HepG2 (cell line): Measurements from ENCODE around the gene TRAPPC4. TPM values are rescaled to one million over a fixed set of nuclear protein-coding genes. Genes with fewer than 3 reads are reported as not detected.

Source experiments
- CC2D1A ChIP-seq: sonication (generic); formaldehyde crosslinking; IDR thresholded peaks from 2 replicates; pipeline ENCODE4 v1.8.1; 2023; ENCODE audit warnings: mild to moderate bottlenecking, missing genetic modification reagents
- CENPX ChIP-seq: sonication (generic); formaldehyde crosslinking; IDR thresholded peaks from 2 replicates; pipeline ENCODE4 v1.9.0; 2021; ENCODE audit warnings: mild to moderate bottlenecking, missing genetic modification reagents, moderate library complexity
- FOXA1 ChIP-seq, 2 experiments: fragments of 450-650 bp in 1 of 2; sonication (generic) in 1 of 2; formaldehyde crosslinking in 1 of 2; IDR thresholded peaks; 2 replicates each; pipeline versions ENCODE4 v1.4.0 to v1.6.1; 2016 to 2020; ENCODE audit warnings: missing genetic modification reagents in 1 of 2
- FOXK1 ChIP-seq: sonication (generic); formaldehyde crosslinking; IDR thresholded peaks from 2 replicates; pipeline ENCODE4 v1.4.0; 2020; ENCODE audit warnings: low read depth, missing genetic modification reagents, borderline replicate concordance
- NFATC3 ChIP-seq: sonication (generic); formaldehyde crosslinking; IDR thresholded peaks from 2 replicates; pipeline ENCODE4 v1.5.1; 2020; ENCODE audit warnings: mild to moderate bottlenecking, missing genetic modification reagents
- NR2F6 ChIP-seq, 2 experiments: IDR thresholded peaks; 2 replicates each; pipeline ENCODE4 v1.6.1; 2016; ENCODE audit warnings: antibody characterized with exemption in 1 of 2, mild to moderate bottlenecking in 1 of 2
- PHB2 ChIP-seq: fragments of 450-650 bp; IDR thresholded peaks from 2 replicates; pipeline ENCODE4 v1.6.1; 2018; ENCODE audit not compliant: partially characterized antibody
- RCOR2 ChIP-seq: IDR thresholded peaks from 2 replicates; pipeline ENCODE4 v1.6.1; 2016; ENCODE audit warnings: missing biosample characterization, missing genetic modification reagents
- REPIN1 ChIP-seq: sonication (generic); formaldehyde crosslinking; IDR thresholded peaks from 2 replicates; pipeline ENCODE4 v1.8.0; 2022; ENCODE audit warnings: missing genetic modification reagents, low read depth, mild to moderate bottlenecking, borderline replicate concordance
- SNAPC2 ChIP-seq: sonication (generic); formaldehyde crosslinking; IDR thresholded peaks from 2 replicates; pipeline ENCODE4 v1.8.1; 2022; ENCODE audit warnings: mild to moderate bottlenecking, missing genetic modification reagents
- SP140L ChIP-seq: sonication (generic); formaldehyde crosslinking; IDR thresholded peaks from 2 replicates; pipeline ENCODE4 v1.4.0; 2020; ENCODE audit warnings: missing genetic modification reagents, borderline replicate concordance
- ZFP36L2 ChIP-seq: sonication (generic); formaldehyde crosslinking; IDR thresholded peaks from 2 replicates; pipeline ENCODE4 v1.4.0; 2020; ENCODE audit warnings: missing genetic modification reagents
- ZFP82 ChIP-seq: sonication (generic); formaldehyde crosslinking; IDR thresholded peaks from 2 replicates; pipeline ENCODE4 v1.5.1; 2020; ENCODE audit warnings: mild to moderate bottlenecking, missing genetic modification reagents, borderline replicate concordance
- ZNF383 ChIP-seq: sonication (generic); formaldehyde crosslinking; IDR thresholded peaks from 2 replicates; pipeline ENCODE4 v1.4.0; 2020; ENCODE audit warnings: missing genetic modification reagents, mild to moderate bottlenecking, borderline replicate concordance
- ZNF883 ChIP-seq: sonication (generic); formaldehyde crosslinking; IDR thresholded peaks from 2 replicates; pipeline ENCODE4 v1.5.1; 2020; ENCODE audit warnings: mild to moderate bottlenecking, missing genetic modification reagents; ENCODE audit errors: not compliant biosample characterization
- ZSCAN9 ChIP-seq: IDR thresholded peaks from 2 replicates; pipeline ENCODE4 v1.6.1; 2016; ENCODE audit warnings: borderline replicate concordance
- polyA plus RNA-seq, 8 experiments: library from polyadenylated mRNA; depleted of rRNA in 3 of 8; stranded (reverse) in 7 of 8; unstranded in 1 of 8; fragments of >200 nt; fragmentation: Illumina TruSeq in 4 of 8; extraction: Trizol in 4 of 8; gene quantifications; 2 replicates each; pipeline versions ENCODE4 v1.2.1 to v1.2.3, GENCODE V29; 2011 to 2016; ENCODE audit warnings: low read depth in 4 of 8, missing spikeins in 1 of 8, mixed read lengths in 1 of 8; ENCODE audit not compliant: insufficient read depth in 1 of 8
- total RNA-seq, 5 experiments: library from RNA; depleted of rRNA; stranded (reverse); fragments of >200 nt; fragmentation: Illumina TruSeq; extraction: Trizol; gene quantifications; 2 replicates each; pipeline ENCODE4 v1.2.3, GENCODE V29; 2016; ENCODE audit warnings: low read depth in 1 of 5
- TF ChIP-seq, protein P1 (sequence below): sonication (generic); formaldehyde crosslinking; IDR thresholded peaks from 2 replicates; pipeline ENCODE4 v1.4.0; 2020; ENCODE audit warnings: missing genetic modification reagents, low read depth, mild to moderate bottlenecking, borderline replicate concordance
- TF ChIP-seq, protein P2 (sequence below): sonication (generic); formaldehyde crosslinking; IDR thresholded peaks from 2 replicates; pipeline ENCODE4 v1.9.0; 2021; ENCODE audit warnings: missing genetic modification reagents, mild to moderate bottlenecking, borderline replicate concordance
- TF ChIP-seq, protein P3 (sequence below): sonication (generic); formaldehyde crosslinking; IDR thresholded peaks from 2 replicates; pipeline ENCODE4 v1.8.1; 2023; ENCODE audit warnings: mild to moderate bottlenecking, missing genetic modification reagents, borderline replicate concordance
- TF ChIP-seq, protein P4 (sequence below): sonication (generic); formaldehyde crosslinking; IDR thresholded peaks from 2 replicates; pipeline ENCODE4 v1.4.0; 2020; ENCODE audit warnings: missing genetic modification reagents, borderline replicate concordance
- TF ChIP-seq, protein P5 (sequence below): IDR thresholded peaks from 2 replicates; pipeline ENCODE4 v1.6.1; 2016

TRAPPC4 gene
- total and polyA plus RNA-seq, 2 of the 13 experiments (the other 11 are each of a cell fraction or from before 2014, with no cell fraction given), result 97.4 to 140 TPM

DNA sequence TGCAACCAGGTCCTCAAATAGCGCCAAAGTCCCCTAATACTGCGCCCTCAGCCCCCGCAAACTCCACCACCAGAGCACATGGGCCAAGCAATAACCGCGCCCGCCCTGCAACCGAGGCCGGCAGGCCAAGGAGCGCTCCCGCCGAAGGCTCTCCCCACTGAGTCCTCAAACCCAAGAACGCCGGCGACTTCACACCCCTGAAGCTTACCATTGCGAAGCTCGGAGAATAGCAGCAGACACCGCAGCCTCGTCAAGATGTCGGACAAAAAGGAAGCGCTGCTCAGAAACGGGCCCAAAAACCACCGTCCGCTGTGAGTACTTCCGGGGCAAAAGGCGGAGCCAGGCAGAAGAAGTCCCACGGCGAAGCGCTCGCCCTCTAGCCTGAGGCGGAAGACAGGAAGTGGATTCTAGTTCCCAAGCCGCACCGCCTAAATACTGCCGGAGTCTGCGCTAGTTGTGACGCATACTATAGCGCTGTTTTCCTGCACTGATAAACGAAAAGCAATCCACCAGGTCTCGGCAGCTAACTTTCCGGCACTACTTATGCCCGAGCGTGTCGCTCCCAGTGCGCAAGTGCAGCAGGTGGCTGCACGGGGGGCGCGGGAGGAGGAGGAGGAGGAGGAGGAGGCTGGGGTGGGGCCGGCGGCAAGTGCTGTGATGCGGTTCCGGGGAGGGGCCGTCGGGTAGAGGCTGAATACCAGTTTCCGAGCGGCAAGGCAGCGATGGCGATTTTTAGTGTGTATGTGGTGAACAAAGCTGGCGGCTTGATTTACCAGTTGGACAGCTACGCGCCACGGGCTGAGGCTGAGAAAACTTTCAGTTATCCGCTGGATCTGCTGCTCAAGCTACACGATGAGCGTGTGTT is at the start of gene TRAPPC4, which contains the start of gene RPS25 (continued):
- TF ChIP-seq, protein P1, sequence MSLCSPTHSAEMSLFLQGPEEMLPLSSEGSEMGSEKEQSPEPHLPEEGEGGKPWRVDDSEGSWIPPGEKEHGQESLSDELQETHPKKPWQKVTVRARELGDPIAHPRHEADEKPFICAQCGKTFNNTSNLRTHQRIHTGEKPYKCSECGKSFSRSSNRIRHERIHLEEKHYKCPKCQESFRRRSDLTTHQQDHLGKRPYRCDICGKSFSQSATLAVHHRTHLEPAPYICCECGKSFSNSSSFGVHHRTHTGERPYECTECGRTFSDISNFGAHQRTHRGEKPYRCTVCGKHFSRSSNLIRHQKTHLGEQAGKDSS (CRISPR knock-in tag), result peak; percentile 43; the same call in 1 of the 2 replicates
- TF ChIP-seq, protein P2, sequence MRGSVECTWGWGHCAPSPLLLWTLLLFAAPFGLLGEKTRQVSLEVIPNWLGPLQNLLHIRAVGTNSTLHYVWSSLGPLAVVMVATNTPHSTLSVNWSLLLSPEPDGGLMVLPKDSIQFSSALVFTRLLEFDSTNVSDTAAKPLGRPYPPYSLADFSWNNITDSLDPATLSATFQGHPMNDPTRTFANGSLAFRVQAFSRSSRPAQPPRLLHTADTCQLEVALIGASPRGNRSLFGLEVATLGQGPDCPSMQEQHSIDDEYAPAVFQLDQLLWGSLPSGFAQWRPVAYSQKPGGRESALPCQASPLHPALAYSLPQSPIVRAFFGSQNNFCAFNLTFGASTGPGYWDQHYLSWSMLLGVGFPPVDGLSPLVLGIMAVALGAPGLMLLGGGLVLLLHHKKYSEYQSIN (CRISPR knock-in tag), result no peak
- TF ChIP-seq REPIN1 (CRISPR knock-in tag) (peak; percentile 20; the same call in 1 of the 2 replicates), RCOR2 (CRISPR knock-in tag) (no peak), SP140L (CRISPR knock-in tag) (no peak), ZNF883 (CRISPR knock-in tag) (peak; percentile 15), ZFP82 (CRISPR knock-in tag) (no peak), FOXA1 (IDR thresholded peaks at IDR 0.05) (no peak), FOXA1 (CRISPR knock-in tag; IDR thresholded peaks at IDR 0.05) (peak; percentile 38; the same call in 1 of the 2 replicates), CC2D1A (CRISPR knock-in tag) (no peak), NFATC3 (CRISPR knock-in tag) (no peak), CENPX (CRISPR knock-in tag) (no peak), ZSCAN9 (CRISPR knock-in tag) (peak; percentile 39; the same call in 1 of the 2 replicates), NR2F6 (IDR thresholded peaks at IDR 0.05) (peak; percentile 53), NR2F6 (CRISPR knock-in tag; IDR thresholded peaks at IDR 0.05) (no peak), PHB2 (no peak), ZFP36L2 (CRISPR knock-in tag) (no peak), FOXK1 (peak; percentile 71; the same call in 1 of the 2 replicates), ZNF383 (CRISPR knock-in tag) (no peak), SNAPC2 (CRISPR knock-in tag) (no peak)
- TF ChIP-seq, protein P3, sequence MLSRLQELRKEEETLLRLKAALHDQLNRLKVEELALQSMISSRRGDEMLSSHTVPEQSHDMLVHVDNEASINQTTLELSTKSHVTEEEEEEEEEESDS (CRISPR knock-in tag), result peak; percentile 67; the same call in 1 of the 2 replicates
- TF ChIP-seq, protein P4, sequence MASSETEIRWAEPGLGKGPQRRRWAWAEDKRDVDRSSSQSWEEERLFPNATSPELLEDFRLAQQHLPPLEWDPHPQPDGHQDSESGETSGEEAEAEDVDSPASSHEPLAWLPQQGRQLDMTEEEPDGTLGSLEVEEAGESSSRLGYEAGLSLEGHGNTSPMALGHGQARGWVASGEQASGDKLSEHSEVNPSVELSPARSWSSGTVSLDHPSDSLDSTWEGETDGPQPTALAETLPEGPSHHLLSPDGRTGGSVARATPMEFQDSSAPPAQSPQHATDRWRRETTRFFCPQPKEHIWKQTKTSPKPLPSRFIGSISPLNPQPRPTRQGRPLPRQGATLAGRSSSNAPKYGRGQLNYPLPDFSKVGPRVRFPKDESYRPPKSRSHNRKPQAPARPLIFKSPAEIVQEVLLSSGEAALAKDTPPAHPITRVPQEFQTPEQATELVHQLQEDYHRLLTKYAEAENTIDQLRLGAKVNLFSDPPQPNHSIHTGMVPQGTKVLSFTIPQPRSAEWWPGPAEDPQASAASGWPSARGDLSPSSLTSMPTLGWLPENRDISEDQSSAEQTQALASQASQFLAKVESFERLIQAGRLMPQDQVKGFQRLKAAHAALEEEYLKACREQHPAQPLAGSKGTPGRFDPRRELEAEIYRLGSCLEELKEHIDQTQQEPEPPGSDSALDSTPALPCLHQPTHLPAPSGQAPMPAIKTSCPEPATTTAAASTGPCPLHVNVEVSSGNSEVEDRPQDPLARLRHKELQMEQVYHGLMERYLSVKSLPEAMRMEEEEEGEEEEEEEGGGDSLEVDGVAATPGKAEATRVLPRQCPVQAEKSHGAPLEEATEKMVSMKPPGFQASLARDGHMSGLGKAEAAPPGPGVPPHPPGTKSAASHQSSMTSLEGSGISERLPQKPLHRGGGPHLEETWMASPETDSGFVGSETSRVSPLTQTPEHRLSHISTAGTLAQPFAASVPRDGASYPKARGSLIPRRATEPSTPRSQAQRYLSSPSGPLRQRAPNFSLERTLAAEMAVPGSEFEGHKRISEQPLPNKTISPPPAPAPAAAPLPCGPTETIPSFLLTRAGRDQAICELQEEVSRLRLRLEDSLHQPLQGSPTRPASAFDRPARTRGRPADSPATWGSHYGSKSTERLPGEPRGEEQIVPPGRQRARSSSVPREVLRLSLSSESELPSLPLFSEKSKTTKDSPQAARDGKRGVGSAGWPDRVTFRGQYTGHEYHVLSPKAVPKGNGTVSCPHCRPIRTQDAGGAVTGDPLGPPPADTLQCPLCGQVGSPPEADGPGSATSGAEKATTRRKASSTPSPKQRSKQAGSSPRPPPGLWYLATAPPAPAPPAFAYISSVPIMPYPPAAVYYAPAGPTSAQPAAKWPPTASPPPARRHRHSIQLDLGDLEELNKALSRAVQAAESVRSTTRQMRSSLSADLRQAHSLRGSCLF (CRISPR knock-in tag), result 0 out of 2 replicates have a peak, but pooled peaks have one; percentile 31
- TF ChIP-seq, protein P5, sequence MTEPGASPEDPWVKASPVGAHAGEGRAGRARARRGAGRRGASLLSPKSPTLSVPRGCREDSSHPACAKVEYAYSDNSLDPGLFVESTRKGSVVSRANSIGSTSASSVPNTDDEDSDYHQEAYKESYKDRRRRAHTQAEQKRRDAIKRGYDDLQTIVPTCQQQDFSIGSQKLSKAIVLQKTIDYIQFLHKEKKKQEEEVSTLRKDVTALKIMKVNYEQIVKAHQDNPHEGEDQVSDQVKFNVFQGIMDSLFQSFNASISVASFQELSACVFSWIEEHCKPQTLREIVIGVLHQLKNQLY (CRISPR knock-in tag), result no peak
